Measurements from ENCODE around the gene HAUS8.

DNA sequence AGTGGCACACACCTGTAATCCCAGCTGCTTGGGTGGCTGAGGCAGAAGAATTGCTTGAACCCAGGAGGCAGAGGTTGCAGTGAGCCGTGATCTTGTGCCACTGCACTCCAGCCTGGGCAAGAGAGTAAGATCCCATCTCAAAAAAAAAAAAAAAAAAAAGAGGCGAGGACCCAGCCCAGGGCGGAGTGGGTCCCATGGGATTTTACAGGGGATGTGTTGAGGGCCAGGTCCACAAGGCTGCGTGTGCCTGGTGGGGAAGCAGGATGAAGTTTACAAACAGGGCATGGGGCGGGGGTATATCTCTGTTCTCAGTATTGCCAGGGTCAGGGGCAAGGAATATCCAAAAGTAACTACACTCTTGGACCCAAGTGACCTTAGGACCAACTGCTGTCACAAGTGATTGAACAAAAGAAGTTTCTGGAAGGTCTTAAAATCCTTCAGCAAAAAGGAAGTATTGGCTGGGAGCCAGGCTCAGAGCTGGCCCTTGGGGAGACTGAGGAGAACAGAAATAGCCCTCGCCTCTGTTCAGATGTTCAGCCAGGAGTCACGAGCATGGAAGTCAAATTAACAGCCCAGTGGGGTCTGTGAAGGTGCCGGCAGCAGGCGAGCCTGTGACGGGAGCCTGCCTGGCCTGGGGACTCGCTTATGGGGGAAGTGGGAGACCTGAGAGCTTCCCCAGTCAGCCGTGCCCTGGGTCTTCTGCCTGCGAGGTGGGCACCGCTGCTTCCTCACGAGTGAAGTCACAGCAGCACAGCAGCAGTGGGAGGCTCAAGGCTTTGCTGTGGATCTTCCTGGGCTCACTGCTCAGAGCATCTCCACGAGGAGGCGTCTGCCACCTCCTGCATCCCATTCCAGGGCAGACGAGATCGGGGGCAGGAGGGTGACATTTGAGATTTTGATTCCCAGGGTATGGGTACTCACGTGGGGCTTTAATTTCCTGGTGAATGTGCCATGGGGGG, 6.7 kb upstream of the HAUS8 start:
- TF ChIP-seq, protein P1, sequence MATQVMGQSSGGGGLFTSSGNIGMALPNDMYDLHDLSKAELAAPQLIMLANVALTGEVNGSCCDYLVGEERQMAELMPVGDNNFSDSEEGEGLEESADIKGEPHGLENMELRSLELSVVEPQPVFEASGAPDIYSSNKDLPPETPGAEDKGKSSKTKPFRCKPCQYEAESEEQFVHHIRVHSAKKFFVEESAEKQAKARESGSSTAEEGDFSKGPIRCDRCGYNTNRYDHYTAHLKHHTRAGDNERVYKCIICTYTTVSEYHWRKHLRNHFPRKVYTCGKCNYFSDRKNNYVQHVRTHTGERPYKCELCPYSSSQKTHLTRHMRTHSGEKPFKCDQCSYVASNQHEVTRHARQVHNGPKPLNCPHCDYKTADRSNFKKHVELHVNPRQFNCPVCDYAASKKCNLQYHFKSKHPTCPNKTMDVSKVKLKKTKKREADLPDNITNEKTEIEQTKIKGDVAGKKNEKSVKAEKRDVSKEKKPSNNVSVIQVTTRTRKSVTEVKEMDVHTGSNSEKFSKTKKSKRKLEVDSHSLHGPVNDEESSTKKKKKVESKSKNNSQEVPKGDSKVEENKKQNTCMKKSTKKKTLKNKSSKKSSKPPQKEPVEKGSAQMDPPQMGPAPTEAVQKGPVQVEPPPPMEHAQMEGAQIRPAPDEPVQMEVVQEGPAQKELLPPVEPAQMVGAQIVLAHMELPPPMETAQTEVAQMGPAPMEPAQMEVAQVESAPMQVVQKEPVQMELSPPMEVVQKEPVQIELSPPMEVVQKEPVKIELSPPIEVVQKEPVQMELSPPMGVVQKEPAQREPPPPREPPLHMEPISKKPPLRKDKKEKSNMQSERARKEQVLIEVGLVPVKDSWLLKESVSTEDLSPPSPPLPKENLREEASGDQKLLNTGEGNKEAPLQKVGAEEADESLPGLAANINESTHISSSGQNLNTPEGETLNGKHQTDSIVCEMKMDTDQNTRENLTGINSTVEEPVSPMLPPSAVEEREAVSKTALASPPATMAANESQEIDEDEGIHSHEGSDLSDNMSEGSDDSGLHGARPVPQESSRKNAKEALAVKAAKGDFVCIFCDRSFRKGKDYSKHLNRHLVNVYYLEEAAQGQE (IDR thresholded peaks at IDR 0.05; ENCODE audit: low read depth) = no peak
- no peak for TF ChIP-seq CREB1 (IDR thresholded peaks at IDR 0.05; ENCODE audit: low read depth)
- no peak for TF ChIP-seq CEBPB (IDR thresholded peaks at IDR 0.05)
- no peak for TF ChIP-seq EP300 (IDR thresholded peaks at IDR 0.05; ENCODE audit: borderline replicate concordance)
- no peak for TF ChIP-seq TCF12 (IDR thresholded peaks at IDR 0.05; ENCODE audit: low read depth)
- TF ChIP-seq, protein P2, sequence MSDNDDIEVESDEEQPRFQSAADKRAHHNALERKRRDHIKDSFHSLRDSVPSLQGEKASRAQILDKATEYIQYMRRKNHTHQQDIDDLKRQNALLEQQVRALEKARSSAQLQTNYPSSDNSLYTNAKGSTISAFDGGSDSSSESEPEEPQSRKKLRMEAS (IDR thresholded peaks at IDR 0.05) = no peak
- no peak for TF ChIP-seq EGR1 (IDR thresholded peaks at IDR 0.05)
- TF ChIP-seq, protein P3, sequence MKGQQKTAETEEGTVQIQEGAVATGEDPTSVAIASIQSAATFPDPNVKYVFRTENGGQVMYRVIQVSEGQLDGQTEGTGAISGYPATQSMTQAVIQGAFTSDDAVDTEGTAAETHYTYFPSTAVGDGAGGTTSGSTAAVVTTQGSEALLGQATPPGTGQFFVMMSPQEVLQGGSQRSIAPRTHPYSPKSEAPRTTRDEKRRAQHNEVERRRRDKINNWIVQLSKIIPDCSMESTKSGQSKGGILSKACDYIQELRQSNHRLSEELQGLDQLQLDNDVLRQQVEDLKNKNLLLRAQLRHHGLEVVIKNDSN (IDR thresholded peaks at IDR 0.05) = no peak

Data from Ishikawa (cell line).